ENCODE results near the gene NAP1L4.

GRCh38 chr11:2913776-2914175 lies 78.4 kb downstream of the NAP1L4 start:
- TF ChIP-seq EZH2phosphoT487 (IDR thresholded peaks at IDR 0.05; ENCODE audit: borderline replicate concordance) = no peak
- no peak for TF ChIP-seq CTCF (conservative IDR thresholded peaks at IDR 0.05; ENCODE audit: low read length)
